Endodermal cell (in vitro differentiated cells): ENCODE results near the gene CFAP52. TPM values are rescaled to one million over a fixed set of nuclear protein-coding genes. Genes with fewer than 3 reads are reported as not detected.
"Not testable (repeated sequence)": the region's sequence is repeated elsewhere in the genome, so short reads cannot be mapped to it uniquely, and the experiment has no call there.

ENCODE experiments used
- DNase-seq: peaks from one replicate; pipeline ENCODE4 v3.0.0-alpha.2; 2017
- H3K27ac ChIP-seq: 2 replicates; pipeline ENCODE4 v1.5.1; 2013; ENCODE audit warnings: mild to moderate bottlenecking, low read depth, low read length, moderate library complexity
- H3K27me3 ChIP-seq: 2 replicates; pipeline ENCODE4 v1.6.1; 2013; ENCODE audit warnings: mild to moderate bottlenecking, low read length, moderate library complexity; ENCODE audit not compliant: insufficient read depth, control insufficient read depth, poor library complexity, severe bottlenecking
- H3K36me3 ChIP-seq: 2 replicates; pipeline ENCODE4 v1.7.0; 2013; ENCODE audit warnings: mild to moderate bottlenecking, low read length, moderate library complexity; ENCODE audit not compliant: control insufficient read depth, insufficient read depth
- H3K4me1 ChIP-seq: one replicate; pipeline ENCODE4 v1.7.0; 2013; ENCODE audit warnings: low read length; ENCODE audit not compliant: control insufficient read depth, insufficient read depth
- H3K4me3 ChIP-seq: 2 replicates; pipeline ENCODE4 v1.5.1; 2013; ENCODE audit warnings: mild to moderate bottlenecking, low read length, moderate library complexity
- H3K9ac ChIP-seq: 2 replicates; pipeline ENCODE4 v1.6.1; 2013; ENCODE audit warnings: mild to moderate bottlenecking, low read length, moderate library complexity; ENCODE audit not compliant: poor library complexity, severe bottlenecking; ENCODE audit errors: extremely low read depth
- H3K9me3 ChIP-seq: 2 replicates; pipeline ENCODE4 v1.6.1; 2013; ENCODE audit warnings: mild to moderate bottlenecking, low read length, moderate library complexity; ENCODE audit not compliant: control insufficient read depth
- H3K27ac Mint-ChIP-seq: 2 replicates; pipeline ENCODE4 v1.8.0; 2020; ENCODE audit warnings: mixed read lengths
- H3K27me3 Mint-ChIP-seq: 2 replicates; pipeline ENCODE4 v1.8.0; 2021; ENCODE audit warnings: mild to moderate bottlenecking, mixed read lengths; ENCODE audit not compliant: insufficient read depth
- H3K36me3 Mint-ChIP-seq: 2 replicates; pipeline ENCODE4 v1.8.0; 2020; ENCODE audit warnings: low read depth, mixed read lengths
- H3K4me1 Mint-ChIP-seq: 2 replicates; pipeline ENCODE4 v1.8.0; 2020; ENCODE audit warnings: mixed read lengths
- H3K4me3 Mint-ChIP-seq: 2 replicates; pipeline ENCODE4 v1.8.0; 2020; ENCODE audit warnings: mild to moderate bottlenecking, moderate library complexity, mixed read lengths
- H3K9me3 Mint-ChIP-seq: 2 replicates; pipeline ENCODE4 v1.8.0; 2020; ENCODE audit warnings: mild to moderate bottlenecking, mixed read lengths
- CTCF ChIP-seq: fragments of 200-600 bp; sonication (generic); conservative IDR thresholded peaks from 2 replicates; pipeline ENCODE4 v1.5.0; 2021; ENCODE audit warnings: antibody characterized with exemption, mild to moderate bottlenecking
- WGBS, 2 experiments: methylation state at CpG; one replicate each; pipeline versions ENCODE4 v1.1.5 to v1.1.7; 2013; ENCODE audit warnings: missing lambda C conversion rate in 2 of 2, mixed read lengths in 1 of 2; ENCODE audit not compliant: insufficient coverage in 1 of 2, insufficient read length in 1 of 2; 5-methylcytosine and 5-hydroxymethylcytosine counted together
- total RNA-seq, 2 donors: library from RNA; stranded (reverse); fragmentation: NEBNext Ultra II Directional in 1 of 2; extraction: Animal tissue kit (Norgen Biotek cat#: 25700) in 1 of 2; gene quantifications; 2 replicates in 1 of 2; 3 replicates in 1 of 2; pipeline ENCODE4 v1.2.1, GENCODE V29; 2021

The CFAP52 gene
- total RNA-seq, 2 donors from 2014 or later = 0.29 to 0.51 TPM

- Mint-ChIP-seq H3K4me3 (no peak overlapping the region), H3K27me3 (peaks cover 8% of the 10 kb centered on the region), H3K27ac (no peak overlapping the region), H3K4me1 (no peaks in the 10 kb centered on the region), H3K36me3 (no peaks in the 10 kb centered on the region), H3K9me3 (no peaks in the 10 kb centered on the region)
- no peak overlapping the region for H3K27ac ChIP-seq
- H3K36me3 ChIP-seq = no peaks in the 10 kb centered on the region
- no peaks in the 10 kb centered on the region for H3K9me3 ChIP-seq
- peak; percentile 20 for DNase-seq
- no peak for TF ChIP-seq CTCF
- peaks cover 5% of the 10 kb centered on the region for H3K27me3 ChIP-seq
- H3K4me1 ChIP-seq = no peaks in the 10 kb centered on the region
- no peak overlapping the region for H3K9ac ChIP-seq
- H3K4me3 ChIP-seq = no peak overlapping the region
- WGBS, 2 experiments = 94 to 100% methylated on average over 6 of the region's 6 CpGs
Measured at GRCh38 chr17:9635340-9635739, 58.9 kb downstream of the CFAP52 start.

- H3K27me3 Mint-ChIP-seq = peaks cover 3% of the 10 kb centered on the region
- peaks cover under 1% of the 10 kb centered on the region for H3K4me1 Mint-ChIP-seq
- no peaks in the 10 kb centered on the region for H3K4me1 ChIP-seq
- H3K36me3 Mint-ChIP-seq = no peaks in the 10 kb centered on the region
- no peak for DNase-seq
- TF ChIP-seq CTCF = no peak
- H3K9me3 ChIP-seq = no peaks in the 10 kb centered on the region
- H3K27ac ChIP-seq = no peak overlapping the region
- H3K27me3 ChIP-seq = peaks cover 5% of the 10 kb centered on the region
- H3K9me3 Mint-ChIP-seq = no peaks in the 10 kb centered on the region
- WGBS, 2 experiments = 92 to 96% methylated on average over 4 to 10 of the region's 12 CpGs
- H3K27ac Mint-ChIP-seq = no peak overlapping the region
- no peaks in the 10 kb centered on the region for H3K36me3 ChIP-seq
- H3K9ac ChIP-seq = no peak overlapping the region
- no peak overlapping the region for H3K4me3 Mint-ChIP-seq
- H3K4me3 ChIP-seq = no peak overlapping the region
Measured at GRCh38 chr17:9636501-9636900, 60.1 kb downstream of the CFAP52 start.

- H3K27ac Mint-ChIP-seq, H3K36me3 Mint-ChIP-seq, H3K4me3 Mint-ChIP-seq, H3K4me1 Mint-ChIP-seq, H3K4me3 ChIP-seq, H3K27ac ChIP-seq, H3K4me1 ChIP-seq, H3K36me3 ChIP-seq, H3K27me3 Mint-ChIP-seq, H3K9me3 ChIP-seq, H3K27me3 ChIP-seq, H3K9ac ChIP-seq, H3K9me3 Mint-ChIP-seq: not testable (repeated sequence)
- WGBS, 2 experiments = 85 to 94% methylated on average over 4 to 5 of the region's 5 CpGs
- peak; percentile 5 for DNase-seq
Measured at GRCh38 chr17:9640388-9640787, 63.9 kb downstream of the CFAP52 start.

DNA sequence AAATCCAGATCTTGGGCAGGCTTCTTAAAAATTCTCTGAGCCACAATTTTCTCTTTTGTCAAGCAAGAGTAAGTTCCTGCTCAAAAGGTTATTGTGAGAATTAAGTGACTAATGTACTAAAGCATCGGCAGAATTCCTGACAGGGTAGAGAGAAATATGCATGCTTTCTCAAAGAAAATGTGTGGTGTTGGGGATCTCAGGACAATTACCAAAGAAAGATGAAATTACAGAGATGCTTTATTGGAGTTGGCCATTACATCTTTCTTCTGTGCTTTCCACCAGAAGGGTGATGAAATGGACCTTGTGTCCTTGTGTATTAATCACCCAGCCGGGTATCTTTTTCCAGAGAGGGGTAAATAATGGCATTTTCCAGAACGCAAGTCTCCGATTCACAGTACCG lies 67.2 kb downstream of the CFAP52 start:
- Mint-ChIP-seq H3K27me3 (no peaks in the 10 kb centered on the region), H3K9me3 (no peaks in the 10 kb centered on the region), H3K4me3 (no peak overlapping the region), H3K4me1 (peaks cover 23% of the 10 kb centered on the region), H3K27ac (no peak overlapping the region), H3K36me3 (no peaks in the 10 kb centered on the region)
- H3K4me1 ChIP-seq = peaks cover 3% of the 10 kb centered on the region
- no peaks in the 10 kb centered on the region for H3K9me3 ChIP-seq
- 92 to 93% methylated on average over 5 of the region's 5 CpGs for WGBS, 2 experiments
- H3K27ac ChIP-seq = no peak overlapping the region
- DNase-seq = no peak
- H3K9ac ChIP-seq = no peak overlapping the region
- peaks cover 8% of the 10 kb centered on the region for H3K27me3 ChIP-seq
- no peaks in the 10 kb centered on the region for H3K36me3 ChIP-seq
- no peak overlapping the region for H3K4me3 ChIP-seq
- TF ChIP-seq CTCF = no peak
